GM12878 (cell line): ENCODE measurements around the gene ISOC2. TPM values are rescaled to one million over a fixed set of nuclear protein-coding genes. Genes with fewer than 3 reads are reported as not detected.

Experiments
- BCL11A ChIP-seq: IDR thresholded peaks from 2 replicates; pipeline ENCODE4 v1.6.1; 2011; ENCODE audit warnings: low read depth, low read length
- CBX5 ChIP-seq: sonication (generic); IDR thresholded peaks from 2 replicates; pipeline ENCODE4 v1.6.1; 2016; ENCODE audit warnings: low read depth, moderate library complexity, mild to moderate bottlenecking, inconsistent platforms
- DPF2 ChIP-seq: fragments of 450-650 bp; IDR thresholded peaks from 2 replicates; pipeline ENCODE4 v1.6.1; 2017; ENCODE audit warnings: mild to moderate bottlenecking
- ESRRA ChIP-seq: IDR thresholded peaks from 2 replicates; pipeline ENCODE4 v1.6.1; 2012; ENCODE audit warnings: mild to moderate bottlenecking, low read length, improper control_type of control experiment
- FOXK2 ChIP-seq: fragments of 450-650 bp; IDR thresholded peaks from 2 replicates; pipeline ENCODE4 v1.6.1; 2017; ENCODE audit warnings: mild to moderate bottlenecking, moderate library complexity
- HDAC2 ChIP-seq: fragments of 200-600 bp; sonication (generic); IDR thresholded peaks from 2 replicates; pipeline ENCODE4 v1.6.1; 2017
- POLR2A ChIP-seq: IDR thresholded peaks from 2 replicates; pipeline ENCODE4 v1.6.1; 2011; ENCODE audit warnings: low read depth, mild to moderate bottlenecking, low read length
- POU2F2 ChIP-seq: IDR thresholded peaks from 3 replicates; pipeline ENCODE4 v1.6.1; 2011; ENCODE audit warnings: low read depth, mild to moderate bottlenecking, low read length, borderline replicate concordance
- RFX5 ChIP-seq: IDR thresholded peaks from 2 replicates; pipeline ENCODE4 v1.6.1; 2011; ENCODE audit warnings: low read depth, low read length, improper control_type of control experiment
- SREBF2 ChIP-seq: IDR thresholded peaks from 2 replicates; pipeline ENCODE4 v1.6.1; 2012; ENCODE audit warnings: mild to moderate bottlenecking, low read length
- SUPT20H ChIP-seq: IDR thresholded peaks from 2 replicates; pipeline ENCODE4 v1.6.1; 2011; ENCODE audit warnings: low read depth, mild to moderate bottlenecking, low read length, moderate library complexity, borderline replicate concordance; ENCODE audit not compliant: control insufficient read depth
- TCF7 ChIP-seq: IDR thresholded peaks from 2 replicates; pipeline ENCODE4 v1.6.1; 2014; ENCODE audit warnings: antibody characterized with exemption, borderline replicate concordance
- YBX1 ChIP-seq: fragments of 450-650 bp; IDR thresholded peaks from 2 replicates; pipeline ENCODE4 v1.6.1; 2016; ENCODE audit warnings: antibody characterized with exemption
- YY1 ChIP-seq: IDR thresholded peaks from 2 replicates; pipeline ENCODE4 v1.6.1; 2011; ENCODE audit warnings: low read depth, mild to moderate bottlenecking, low read length
- ZNF24 ChIP-seq: fragments of 450-650 bp; IDR thresholded peaks from 2 replicates; pipeline ENCODE4 v1.6.1; 2017; ENCODE audit warnings: antibody characterized with exemption, mild to moderate bottlenecking
- ZZZ3 ChIP-seq: IDR thresholded peaks from 2 replicates; pipeline ENCODE4 v1.6.1; 2011; ENCODE audit warnings: low read depth; ENCODE audit not compliant: control insufficient read depth, insufficient read length
- polyA plus RNA-seq, 11 experiments: library from polyadenylated mRNA; depleted of rRNA in 4 of 11; unstranded in 6 of 11; stranded (reverse) in 5 of 11; fragments of >200 nt; fragmentation: Nextera tagmentation in 4 of 11; fragmentation: Illumina TruSeq in 1 of 11; extraction: Ambion mirVana in 4 of 11; extraction: Trizol in 1 of 11; gene quantifications; 1 replicate in 1 of 11; 2 replicates in 10 of 11; pipeline versions ENCODE4 v1.2.1 to v1.2.3, GENCODE V29; 2011 to 2016; ENCODE audit warnings: inconsistent platforms in 2 of 11, missing spikeins in 2 of 11, low read depth in 1 of 11
- total RNA-seq, 4 experiments: library from RNA; depleted of rRNA in 3 of 4; stranded (reverse); fragments of >200 nt in 3 of 4; fragmentation: Illumina TruSeq in 1 of 4; extraction: Trizol in 1 of 4; gene quantifications; 2 replicates each; pipeline versions ENCODE4 v1.2.1 to v1.2.3, GENCODE V29; 2013 to 2021
- TF ChIP-seq, protein P1 (sequence below): fragments of 450-650 bp; IDR thresholded peaks from 2 replicates; pipeline ENCODE4 v1.6.1; 2016; ENCODE audit warnings: mild to moderate bottlenecking, moderate library complexity, borderline replicate concordance
- TF ChIP-seq, protein P2 (sequence below): fragments of 450-650 bp; IDR thresholded peaks from 2 replicates; pipeline ENCODE4 v1.6.1; 2017; ENCODE audit warnings: mild to moderate bottlenecking, low read depth, inconsistent platforms; ENCODE audit not compliant: poor library complexity, severe bottlenecking
- TF ChIP-seq, protein P3 (sequence below): IDR thresholded peaks from 2 replicates; pipeline ENCODE4 v1.6.1; 2011; ENCODE audit warnings: low read depth, low read length, improper control_type of control experiment, borderline replicate concordance
- TF ChIP-seq, protein P4 (sequence below): IDR thresholded peaks from 2 replicates; pipeline ENCODE4 v1.6.1; 2011; ENCODE audit warnings: mild to moderate bottlenecking, low read depth, low read length, moderate library complexity; ENCODE audit not compliant: insufficient replicate concordance
- TF ChIP-seq, protein P5 (sequence below), 3 experiments: IDR thresholded peaks in 2 of 3; conservative IDR thresholded peaks in 1 of 3; 2 replicates each; pipeline ENCODE4 v1.5.1; 2011; ENCODE audit warnings: low read depth in 3 of 3, low read length in 3 of 3, mild to moderate bottlenecking in 3 of 3, control low read depth in 2 of 3, moderate library complexity in 2 of 3, inconsistent platforms in 1 of 3, mixed read lengths in 1 of 3; ENCODE audit not compliant: control insufficient read depth in 2 of 3, insufficient read depth in 1 of 3; ENCODE audit errors: extremely low read depth in 1 of 3

ISOC2 gene
- total and polyA plus RNA-seq, 10 of the 15 experiments (the other 5 are each of a cell fraction or from before 2014, with no cell fraction given): 0.72 to 238 (median 56.9) TPM

DNA sequence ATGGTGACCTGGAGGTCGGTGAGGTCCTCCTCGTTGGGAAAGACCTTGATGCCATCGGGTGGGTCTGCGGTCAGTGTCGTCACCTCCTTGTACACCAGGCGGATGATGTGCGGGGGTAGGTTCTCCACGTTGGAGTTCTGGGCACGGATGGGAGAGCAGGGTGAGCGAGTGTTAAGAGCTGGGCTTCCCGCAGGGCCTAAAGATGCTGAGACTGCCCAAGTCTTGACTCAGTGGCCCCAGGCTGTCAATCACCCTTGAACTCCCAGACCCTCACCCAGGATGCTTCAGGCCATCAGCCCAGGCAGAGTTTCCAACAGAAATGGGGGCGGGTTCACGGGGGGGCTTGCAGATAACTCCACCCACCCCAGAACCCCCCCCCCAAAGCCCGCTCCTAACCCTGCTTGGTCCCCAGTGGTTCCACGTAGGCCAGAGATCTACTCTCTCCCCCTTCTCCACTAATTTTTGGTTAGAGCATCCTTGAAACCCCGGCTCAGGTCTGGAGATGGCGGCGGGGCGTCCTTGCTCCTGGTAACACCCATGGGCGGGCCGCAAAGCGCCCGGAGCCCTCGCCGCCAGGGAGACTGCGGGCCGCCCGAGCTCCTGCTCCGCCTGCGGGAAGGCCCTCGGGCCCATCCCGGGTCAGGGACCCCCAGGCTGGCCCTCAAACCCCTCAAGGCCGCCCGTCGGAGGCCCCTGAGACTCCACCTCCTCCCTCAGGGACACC, 54.5 kb downstream of the ISOC2 start (continued):
- TF ChIP-seq, protein P1, sequence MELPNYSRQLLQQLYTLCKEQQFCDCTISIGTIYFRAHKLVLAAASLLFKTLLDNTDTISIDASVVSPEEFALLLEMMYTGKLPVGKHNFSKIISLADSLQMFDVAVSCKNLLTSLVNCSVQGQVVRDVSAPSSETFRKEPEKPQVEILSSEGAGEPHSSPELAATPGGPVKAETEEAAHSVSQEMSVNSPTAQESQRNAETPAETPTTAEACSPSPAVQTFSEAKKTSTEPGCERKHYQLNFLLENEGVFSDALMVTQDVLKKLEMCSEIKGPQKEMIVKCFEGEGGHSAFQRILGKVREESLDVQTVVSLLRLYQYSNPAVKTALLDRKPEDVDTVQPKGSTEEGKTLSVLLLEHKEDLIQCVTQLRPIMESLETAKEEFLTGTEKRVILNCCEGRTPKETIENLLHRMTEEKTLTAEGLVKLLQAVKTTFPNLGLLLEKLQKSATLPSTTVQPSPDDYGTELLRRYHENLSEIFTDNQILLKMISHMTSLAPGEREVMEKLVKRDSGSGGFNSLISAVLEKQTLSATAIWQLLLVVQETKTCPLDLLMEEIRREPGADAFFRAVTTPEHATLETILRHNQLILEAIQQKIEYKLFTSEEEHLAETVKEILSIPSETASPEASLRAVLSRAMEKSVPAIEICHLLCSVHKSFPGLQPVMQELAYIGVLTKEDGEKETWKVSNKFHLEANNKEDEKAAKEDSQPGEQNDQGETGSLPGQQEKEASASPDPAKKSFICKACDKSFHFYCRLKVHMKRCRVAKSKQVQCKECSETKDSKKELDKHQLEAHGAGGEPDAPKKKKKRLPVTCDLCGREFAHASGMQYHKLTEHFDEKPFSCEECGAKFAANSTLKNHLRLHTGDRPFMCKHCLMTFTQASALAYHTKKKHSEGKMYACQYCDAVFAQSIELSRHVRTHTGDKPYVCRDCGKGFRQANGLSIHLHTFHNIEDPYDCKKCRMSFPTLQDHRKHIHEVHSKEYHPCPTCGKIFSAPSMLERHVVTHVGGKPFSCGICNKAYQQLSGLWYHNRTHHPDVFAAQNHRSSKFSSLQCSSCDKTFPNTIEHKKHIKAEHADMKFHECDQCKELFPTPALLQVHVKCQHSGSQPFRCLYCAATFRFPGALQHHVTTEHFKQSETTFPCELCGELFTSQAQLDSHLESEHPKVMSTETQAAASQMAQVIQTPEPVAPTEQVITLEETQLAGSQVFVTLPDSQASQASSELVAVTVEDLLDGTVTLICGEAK: no peak
- TF ChIP-seq TCF7 (no peak), ZNF24 (no peak), BCL11A (no peak), FOXK2 (no peak), SREBF2 (no peak), SUPT20H (no peak), YBX1 (no peak), ZZZ3 (no peak), HDAC2 (no peak), CBX5 (no peak), RFX5 (no peak), YY1 (no peak; the same call in 1 of the 2 replicates), DPF2 (no peak), POLR2A (peak; percentile 16; the same call in 1 of the 2 replicates), ESRRA (no peak), POU2F2 (no peak)
- TF ChIP-seq, protein P2, sequence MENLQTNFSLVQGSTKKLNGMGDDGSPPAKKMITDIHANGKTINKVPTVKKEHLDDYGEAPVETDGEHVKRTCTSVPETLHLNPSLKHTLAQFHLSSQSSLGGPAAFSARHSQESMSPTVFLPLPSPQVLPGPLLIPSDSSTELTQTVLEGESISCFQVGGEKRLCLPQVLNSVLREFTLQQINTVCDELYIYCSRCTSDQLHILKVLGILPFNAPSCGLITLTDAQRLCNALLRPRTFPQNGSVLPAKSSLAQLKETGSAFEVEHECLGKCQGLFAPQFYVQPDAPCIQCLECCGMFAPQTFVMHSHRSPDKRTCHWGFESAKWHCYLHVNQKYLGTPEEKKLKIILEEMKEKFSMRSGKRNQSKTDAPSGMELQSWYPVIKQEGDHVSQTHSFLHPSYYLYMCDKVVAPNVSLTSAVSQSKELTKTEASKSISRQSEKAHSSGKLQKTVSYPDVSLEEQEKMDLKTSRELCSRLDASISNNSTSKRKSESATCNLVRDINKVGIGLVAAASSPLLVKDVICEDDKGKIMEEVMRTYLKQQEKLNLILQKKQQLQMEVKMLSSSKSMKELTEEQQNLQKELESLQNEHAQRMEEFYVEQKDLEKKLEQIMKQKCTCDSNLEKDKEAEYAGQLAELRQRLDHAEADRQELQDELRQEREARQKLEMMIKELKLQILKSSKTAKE: no peak
- TF ChIP-seq, protein P3, sequence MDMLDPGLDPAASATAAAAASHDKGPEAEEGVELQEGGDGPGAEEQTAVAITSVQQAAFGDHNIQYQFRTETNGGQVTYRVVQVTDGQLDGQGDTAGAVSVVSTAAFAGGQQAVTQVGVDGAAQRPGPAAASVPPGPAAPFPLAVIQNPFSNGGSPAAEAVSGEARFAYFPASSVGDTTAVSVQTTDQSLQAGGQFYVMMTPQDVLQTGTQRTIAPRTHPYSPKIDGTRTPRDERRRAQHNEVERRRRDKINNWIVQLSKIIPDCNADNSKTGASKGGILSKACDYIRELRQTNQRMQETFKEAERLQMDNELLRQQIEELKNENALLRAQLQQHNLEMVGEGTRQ: no peak
- TF ChIP-seq, protein P4, sequence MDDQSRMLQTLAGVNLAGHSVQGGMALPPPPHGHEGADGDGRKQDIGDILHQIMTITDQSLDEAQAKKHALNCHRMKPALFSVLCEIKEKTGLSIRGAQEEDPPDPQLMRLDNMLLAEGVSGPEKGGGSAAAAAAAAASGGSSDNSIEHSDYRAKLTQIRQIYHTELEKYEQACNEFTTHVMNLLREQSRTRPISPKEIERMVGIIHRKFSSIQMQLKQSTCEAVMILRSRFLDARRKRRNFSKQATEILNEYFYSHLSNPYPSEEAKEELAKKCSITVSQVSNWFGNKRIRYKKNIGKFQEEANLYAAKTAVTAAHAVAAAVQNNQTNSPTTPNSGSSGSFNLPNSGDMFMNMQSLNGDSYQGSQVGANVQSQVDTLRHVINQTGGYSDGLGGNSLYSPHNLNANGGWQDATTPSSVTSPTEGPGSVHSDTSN: peak; percentile 58
- TF ChIP-seq, protein P5, sequence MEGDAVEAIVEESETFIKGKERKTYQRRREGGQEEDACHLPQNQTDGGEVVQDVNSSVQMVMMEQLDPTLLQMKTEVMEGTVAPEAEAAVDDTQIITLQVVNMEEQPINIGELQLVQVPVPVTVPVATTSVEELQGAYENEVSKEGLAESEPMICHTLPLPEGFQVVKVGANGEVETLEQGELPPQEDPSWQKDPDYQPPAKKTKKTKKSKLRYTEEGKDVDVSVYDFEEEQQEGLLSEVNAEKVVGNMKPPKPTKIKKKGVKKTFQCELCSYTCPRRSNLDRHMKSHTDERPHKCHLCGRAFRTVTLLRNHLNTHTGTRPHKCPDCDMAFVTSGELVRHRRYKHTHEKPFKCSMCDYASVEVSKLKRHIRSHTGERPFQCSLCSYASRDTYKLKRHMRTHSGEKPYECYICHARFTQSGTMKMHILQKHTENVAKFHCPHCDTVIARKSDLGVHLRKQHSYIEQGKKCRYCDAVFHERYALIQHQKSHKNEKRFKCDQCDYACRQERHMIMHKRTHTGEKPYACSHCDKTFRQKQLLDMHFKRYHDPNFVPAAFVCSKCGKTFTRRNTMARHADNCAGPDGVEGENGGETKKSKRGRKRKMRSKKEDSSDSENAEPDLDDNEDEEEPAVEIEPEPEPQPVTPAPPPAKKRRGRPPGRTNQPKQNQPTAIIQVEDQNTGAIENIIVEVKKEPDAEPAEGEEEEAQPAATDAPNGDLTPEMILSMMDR (IDR thresholded peaks at IDR 0.05 in 2 of 3, conservative IDR thresholded peaks at IDR 0.05 in 1 of 3; ENCODE audit: control insufficient read depth in 2 of 3, extremely low read depth in 1 of 3, insufficient read depth in 1 of 3, low read depth in 3 of 3, low read length in 3 of 3): no peak
